Neural cell (in vitro differentiated cells): ENCODE measurements around the gene MED22.

Source experiments
- RAD21 ChIP-seq: fragments of 450-650 bp; conservative IDR thresholded peaks from 2 replicates; pipeline ENCODE4 v1.6.1; 2014; ENCODE audit warnings: antibody characterized with exemption, mild to moderate bottlenecking, moderate library complexity
- TAF1 ChIP-seq: IDR thresholded peaks from 2 replicates; pipeline ENCODE4 v1.6.1; 2012; ENCODE audit warnings: low read depth
- TF ChIP-seq, protein P1 (sequence below): fragments of 450-650 bp; IDR thresholded peaks from 2 replicates; pipeline ENCODE4 v1.5.1; 2014; ENCODE audit warnings: antibody characterized with exemption, mild to moderate bottlenecking, moderate library complexity; ENCODE audit not compliant: poor library complexity, severe bottlenecking

DNA sequence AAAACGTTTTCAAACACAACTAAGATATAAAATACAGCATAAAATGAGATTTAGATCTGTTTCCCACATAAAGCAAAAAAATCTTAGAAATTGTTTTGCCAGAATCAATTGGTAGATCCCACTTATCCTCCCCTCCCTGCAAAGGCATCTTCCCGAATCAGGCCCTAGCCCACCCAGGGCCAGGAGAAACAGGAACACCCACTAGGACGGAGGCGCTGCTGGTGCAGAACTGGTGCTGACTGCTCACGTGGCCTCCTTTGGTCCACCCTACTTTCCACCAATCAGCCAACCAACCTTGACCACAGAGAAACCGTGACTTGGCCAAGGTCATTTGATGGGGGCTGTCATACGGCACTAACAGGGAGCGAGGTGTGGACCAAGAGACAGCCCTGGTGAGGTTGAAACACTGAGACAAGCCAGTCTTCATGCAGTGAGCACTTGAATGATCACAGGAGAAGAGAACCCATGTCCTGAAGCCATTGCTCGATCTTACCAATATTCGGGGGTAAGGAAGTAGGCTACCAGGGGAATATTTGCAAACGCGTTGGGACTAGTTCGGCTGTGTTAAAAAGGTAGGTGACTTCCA, 13.7 kb upstream of the MED22 start:
- TF ChIP-seq RAD21 (no peak), TAF1 (no peak)
- TF ChIP-seq, protein P1, sequence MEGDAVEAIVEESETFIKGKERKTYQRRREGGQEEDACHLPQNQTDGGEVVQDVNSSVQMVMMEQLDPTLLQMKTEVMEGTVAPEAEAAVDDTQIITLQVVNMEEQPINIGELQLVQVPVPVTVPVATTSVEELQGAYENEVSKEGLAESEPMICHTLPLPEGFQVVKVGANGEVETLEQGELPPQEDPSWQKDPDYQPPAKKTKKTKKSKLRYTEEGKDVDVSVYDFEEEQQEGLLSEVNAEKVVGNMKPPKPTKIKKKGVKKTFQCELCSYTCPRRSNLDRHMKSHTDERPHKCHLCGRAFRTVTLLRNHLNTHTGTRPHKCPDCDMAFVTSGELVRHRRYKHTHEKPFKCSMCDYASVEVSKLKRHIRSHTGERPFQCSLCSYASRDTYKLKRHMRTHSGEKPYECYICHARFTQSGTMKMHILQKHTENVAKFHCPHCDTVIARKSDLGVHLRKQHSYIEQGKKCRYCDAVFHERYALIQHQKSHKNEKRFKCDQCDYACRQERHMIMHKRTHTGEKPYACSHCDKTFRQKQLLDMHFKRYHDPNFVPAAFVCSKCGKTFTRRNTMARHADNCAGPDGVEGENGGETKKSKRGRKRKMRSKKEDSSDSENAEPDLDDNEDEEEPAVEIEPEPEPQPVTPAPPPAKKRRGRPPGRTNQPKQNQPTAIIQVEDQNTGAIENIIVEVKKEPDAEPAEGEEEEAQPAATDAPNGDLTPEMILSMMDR: no peak
